ENCODE measurements around the gene CDK2. TPM values are rescaled to one million over a fixed set of nuclear protein-coding genes. Genes with fewer than 3 reads are reported as not detected.

The CDK2 gene
- total RNA-seq = 20.1 and 23.0 TPM in 2 replicates

DNA sequence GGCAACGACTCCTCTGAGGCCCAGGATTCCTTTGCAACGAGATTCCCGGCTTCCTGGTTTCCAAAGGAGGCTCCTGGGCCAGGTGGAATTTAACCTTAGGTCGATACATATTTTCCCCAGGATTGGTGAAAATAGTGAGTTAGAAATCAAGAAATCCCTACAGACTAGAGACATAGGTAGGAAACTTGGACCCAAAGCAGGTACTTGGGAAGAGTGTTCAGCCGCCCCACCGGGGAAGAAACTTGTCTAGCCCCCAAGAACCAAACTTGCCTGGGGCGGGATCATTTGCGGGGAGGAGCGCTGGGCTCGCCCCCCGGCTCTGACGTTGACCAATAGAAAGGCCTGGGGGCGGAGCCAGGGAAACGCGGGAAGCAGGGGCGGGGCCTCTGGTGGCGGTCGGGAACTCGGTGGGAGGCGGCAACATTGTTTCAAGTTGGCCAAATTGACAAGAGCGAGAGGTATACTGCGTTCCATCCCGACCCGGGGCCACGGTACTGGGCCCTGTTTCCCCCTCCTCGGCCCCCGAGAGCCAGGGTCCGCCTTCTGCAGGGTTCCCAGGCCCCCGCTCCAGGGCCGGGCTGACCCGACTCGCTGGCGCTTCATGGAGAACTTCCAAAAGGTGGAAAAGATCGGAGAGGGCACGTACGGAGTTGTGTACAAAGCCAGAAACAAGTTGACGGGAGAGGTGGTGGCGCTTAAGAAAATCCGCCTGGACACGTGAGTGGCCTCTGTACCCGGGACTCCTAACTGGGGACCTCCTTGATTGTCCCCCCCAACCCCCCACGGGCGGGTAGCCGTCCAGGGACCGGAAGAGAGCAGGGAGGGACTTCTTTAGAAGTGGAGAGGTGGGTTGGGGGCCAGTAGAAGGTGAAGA lies at the start of gene CDK2:
Gene CDK2, plus strand, starts transcription at position 423 of the 874 bp plus-strand sequence. Its CDS starts 179 bp downstream, at position 602.

DNA sequence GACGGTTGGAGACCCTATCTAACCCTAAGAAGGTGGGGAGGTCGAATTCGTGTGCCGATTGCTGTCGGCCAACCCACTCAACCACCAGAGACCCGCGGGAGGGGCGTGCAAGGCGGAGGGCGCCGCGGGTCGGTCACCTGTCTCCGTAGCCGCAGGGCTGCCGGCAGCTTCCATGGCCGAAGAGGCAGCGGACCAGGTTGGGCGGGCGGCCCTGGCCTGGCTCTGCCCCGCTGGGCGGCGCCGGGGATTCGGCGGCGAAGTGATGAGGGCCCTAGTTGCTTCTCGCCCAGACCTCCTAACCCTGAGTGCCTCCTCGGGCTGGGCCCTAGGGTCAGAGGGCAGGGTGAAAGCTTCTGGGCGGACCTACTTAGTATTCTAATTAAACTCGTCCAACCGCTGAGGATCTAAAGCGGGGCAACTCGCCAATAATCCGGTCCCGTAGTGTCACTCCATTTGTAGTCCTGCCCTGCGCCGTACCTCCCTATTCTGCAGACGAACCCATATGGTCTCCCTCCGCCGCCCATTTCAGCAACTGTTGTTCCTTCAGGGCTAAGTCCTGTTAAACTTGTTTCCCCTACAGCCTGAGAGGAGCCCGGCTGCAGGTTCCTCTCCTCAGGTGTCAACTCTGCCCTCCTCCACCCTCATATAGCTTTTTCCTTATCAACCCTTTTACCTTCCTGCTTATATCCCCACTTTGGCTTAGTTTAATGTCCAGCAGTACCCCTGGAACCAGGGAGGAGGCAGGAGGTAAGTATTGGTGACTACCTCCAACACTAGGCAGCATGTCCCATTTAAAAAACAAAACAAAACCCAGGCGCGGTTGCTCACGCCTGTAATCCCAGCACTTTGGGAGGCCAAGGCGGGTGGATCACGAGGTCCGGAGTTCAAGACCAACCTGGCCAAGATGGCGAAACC lies 38.8 kb upstream of the CDK2 start, which contains the start of gene PYM1:
Gene PYM1, minus strand, starts transcription at position 307 of the 915 bp plus-strand sequence. Its CDS starts 133 bp downstream, at position 174.

DNA sequence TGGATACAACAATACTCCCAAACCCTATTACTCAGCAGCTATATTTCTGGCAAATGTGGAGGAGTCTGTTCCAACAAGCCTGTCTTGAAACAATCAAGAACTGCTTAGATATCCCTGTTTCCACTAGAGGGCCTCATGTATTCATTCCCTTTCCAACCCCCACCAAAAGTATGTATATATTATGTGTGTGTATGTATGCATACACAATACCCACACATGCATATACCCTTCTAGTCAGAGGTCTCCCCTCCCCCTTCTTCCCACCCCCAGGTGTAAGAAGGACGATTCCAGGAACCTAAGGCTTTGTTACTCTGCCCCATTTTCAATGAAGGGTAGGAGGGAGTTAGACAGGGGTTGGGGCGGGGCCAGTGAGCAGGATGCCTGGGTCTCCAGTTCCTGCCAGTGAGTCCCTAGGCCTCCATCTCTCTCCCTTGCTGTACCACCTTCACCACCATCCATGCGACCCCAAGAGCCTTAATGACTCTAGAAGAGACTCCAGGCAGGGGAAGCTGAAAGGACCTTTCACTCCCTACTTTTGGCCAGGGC lies 35.8 kb upstream of the CDK2 start, which contains the start of gene DGKA:
Gene DGKA, plus strand, starts transcription at position 392 of the 546 bp plus-strand sequence. CDS start 5,342 bp downstream, outside the sequence.

DNA sequence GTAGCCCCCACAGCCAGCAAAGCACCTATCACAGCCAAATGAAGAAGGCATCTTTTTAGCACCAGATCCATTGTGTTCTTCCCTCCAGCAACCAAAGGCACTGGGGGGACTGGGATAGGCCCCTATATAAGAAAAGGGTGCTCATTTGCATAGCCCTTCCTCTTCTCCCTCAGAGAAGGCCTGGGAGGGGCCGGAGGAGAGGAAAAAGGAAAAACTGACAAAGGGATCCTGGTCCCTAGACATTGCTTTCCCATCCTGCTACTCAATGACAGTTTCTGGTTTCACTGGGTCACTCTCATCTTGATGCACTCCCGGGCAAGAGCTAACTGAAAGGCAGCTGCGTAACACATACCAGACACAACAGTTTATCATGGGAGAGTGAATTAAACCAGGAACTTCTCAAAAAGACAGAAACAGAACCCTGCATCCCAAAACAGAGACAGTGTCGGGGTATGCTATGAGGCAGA lies 656 bp upstream of the CDK2 start, which contains the start of gene PMEL:
Gene PMEL, minus strand, starts transcription at position 102 of the 467 bp plus-strand sequence. Its CDS starts 31 bp downstream, at position 71.

DNA sequence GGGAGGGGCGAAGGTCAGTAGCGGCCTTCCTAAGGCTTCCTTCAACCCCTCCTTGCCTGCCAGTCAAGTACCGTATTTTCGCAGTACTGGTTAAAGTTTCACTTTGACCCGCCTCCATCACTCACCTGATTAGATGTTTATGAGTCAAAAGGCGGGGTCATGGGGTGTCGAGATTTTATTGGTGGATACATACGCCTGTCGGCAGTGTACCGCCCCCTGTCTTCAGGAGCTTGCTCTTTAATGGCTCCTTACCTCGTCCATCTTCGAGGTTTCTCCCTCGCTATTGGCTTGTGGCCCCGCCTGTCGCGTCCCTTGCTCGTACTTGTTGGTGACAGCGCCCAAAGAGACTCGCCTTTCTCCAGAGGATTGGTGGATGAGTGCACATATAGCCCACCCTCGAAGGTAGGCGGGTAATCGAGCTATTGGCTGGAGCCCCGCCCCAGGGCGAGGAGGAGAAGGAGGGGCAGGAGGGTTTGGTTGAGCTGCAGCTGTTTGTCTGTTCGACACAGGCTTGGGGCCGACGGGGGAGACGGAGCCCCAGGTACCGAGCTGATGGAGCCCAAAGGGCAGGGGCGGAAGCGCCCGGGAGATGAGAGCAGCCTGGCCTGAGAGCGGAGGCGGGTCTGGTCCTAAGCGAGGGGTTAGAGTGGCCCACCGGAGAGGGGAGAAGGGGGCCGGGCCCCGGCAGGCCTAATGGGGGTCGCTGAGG lies 7.1 kb downstream of the CDK2 start, which contains the start of gene RAB5B:
Gene RAB5B, plus strand, starts transcription at position 480 of the 709 bp plus-strand sequence. CDS start 12,883 bp downstream, outside the sequence.

DNA sequence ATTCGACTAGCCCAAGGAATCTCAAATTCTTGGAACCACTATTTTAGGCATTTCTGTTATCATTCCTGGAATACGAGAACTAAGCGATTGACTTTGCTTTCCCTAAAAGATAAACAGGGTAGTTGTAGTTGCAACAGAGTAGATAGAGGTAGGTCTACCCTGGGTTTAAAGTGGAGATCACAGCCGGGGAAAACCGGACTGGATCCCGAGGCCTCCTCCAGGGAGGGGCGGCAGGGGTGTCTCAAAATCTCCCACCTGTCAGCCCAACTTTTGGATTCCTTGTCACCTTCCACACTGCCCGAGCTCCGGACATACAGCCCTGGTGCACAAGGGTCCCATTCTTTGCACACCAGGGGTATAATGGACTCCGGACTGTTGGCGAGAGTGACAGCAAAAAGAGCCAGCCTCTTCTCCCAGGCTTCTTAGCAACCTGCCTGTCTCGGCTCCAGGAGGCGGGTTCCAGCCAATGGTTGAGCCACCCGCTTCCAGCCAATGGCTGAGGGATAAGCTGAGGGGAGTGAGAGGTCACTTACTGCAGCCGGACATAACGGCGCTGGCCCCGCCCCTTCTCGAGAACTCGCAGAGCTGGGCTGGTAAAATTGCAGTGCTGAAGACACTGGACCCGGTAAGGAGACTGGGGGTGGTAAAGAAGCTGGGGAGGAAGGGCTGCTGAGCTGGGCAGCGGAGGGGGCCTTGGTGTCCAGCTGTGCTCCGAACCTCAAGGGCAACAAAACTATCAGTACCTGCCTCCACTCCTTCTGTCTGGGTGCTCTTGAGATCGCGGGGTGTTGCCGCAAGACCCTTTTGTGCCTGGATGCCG lies 30.3 kb downstream of the CDK2 start, which contains the start of gene SUOX:
Gene SUOX, plus strand, starts transcription at position 562 of the 820 bp plus-strand sequence. CDS start 4,946 bp downstream, outside the sequence.

DNA sequence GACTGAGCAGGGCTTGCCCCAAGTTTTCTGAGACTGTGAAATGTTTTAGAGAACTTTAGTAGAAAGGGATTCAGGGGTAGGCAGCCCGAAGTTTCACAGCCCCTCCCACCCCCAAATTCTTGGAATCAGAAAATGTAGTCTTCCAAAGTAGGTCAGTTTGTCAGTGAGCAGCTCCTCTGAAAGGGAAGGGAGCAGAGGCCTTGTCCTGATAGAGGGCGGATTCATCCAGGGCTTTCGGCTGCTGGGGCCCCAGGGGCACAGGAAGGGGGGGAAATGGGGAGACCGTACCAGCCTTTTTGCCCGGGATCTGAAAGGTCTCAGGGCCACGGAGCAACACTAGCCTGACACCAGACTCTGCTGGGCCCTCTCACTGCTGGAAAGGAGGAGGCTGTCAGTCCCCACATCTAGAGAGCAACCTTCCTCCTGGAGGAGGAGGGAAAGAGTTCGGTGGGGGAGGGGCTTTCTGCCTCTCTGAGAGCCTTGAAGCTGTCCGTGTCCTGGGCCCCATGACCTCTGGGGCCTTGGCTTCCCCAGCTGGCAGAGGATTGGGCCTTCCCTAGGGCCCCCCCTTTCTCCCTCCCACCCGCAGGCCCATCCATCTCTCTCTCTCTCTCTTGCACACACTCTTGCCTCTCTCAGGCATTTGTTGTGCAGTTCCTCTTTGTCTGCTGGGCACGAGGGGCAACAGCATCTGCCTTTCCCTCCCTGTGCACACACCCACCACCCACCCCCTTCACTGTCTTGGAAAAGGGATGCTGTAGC lies 54.0 kb downstream of the CDK2 start, which contains the start of gene IKZF4:
Gene IKZF4, plus strand, starts transcription at position 621 of the 762 bp plus-strand sequence. CDS start 451 bp downstream, outside the sequence.

Other genes with a start within 250 kb of the CDK2 start
- 60.9 and 66.7 TPM in 2 replicates for gene RDH5, start 246.4 kb upstream of the CDK2 start, total RNA-seq
- 2,567 and 3,055 TPM in 2 replicates for gene CD63, start 237.8 kb upstream of the CDK2 start, total RNA-seq
- gene GDF11, start 223.7 kb upstream of the CDK2 start, total RNA-seq = 3.7 and 3.8 TPM in 2 replicates
- 64.0 and 86.7 TPM in 2 replicates for gene SARNP, start 149.1 kb upstream of the CDK2 start, total RNA-seq
- 12.9 TPM in 2 replicates for gene ORMDL2, start 148.8 kb upstream of the CDK2 start, total RNA-seq
- 43.8 and 50.7 TPM in 2 replicates for gene DNAJC14, start 137.2 kb upstream of the CDK2 start, total RNA-seq
- gene MMP19, start 123.9 kb upstream of the CDK2 start, total RNA-seq = 5.2 and 5.3 TPM in 2 replicates
- 27.6 and 33.6 TPM in 2 replicates for gene PYM1, start 38.9 kb upstream of the CDK2 start, total RNA-seq
- gene DGKA, start 35.7 kb upstream of the CDK2 start, total RNA-seq = 48.5 and 66.9 TPM in 2 replicates
- 0.32 and 0.39 TPM in 2 replicates for gene PMEL, start 788 bp upstream of the CDK2 start, total RNA-seq
- 73.7 and 76.3 TPM in 2 replicates for gene RAB5B, start 7.2 kb downstream of the CDK2 start, total RNA-seq
- gene SUOX, start 30.4 kb downstream of the CDK2 start, total RNA-seq = 11.6 and 13.9 TPM in 2 replicates
- gene IKZF4, start 54.2 kb downstream of the CDK2 start, total RNA-seq = 1.8 and 1.9 TPM in 2 replicates
- 336 and 547 TPM in 2 replicates for gene RPS26, start 75.1 kb downstream of the CDK2 start, total RNA-seq
- 0.65 and 0.91 TPM in 2 replicates for gene ERBB3, start 113.3 kb downstream of the CDK2 start, total RNA-seq
- gene PA2G4, start 137.7 kb downstream of the CDK2 start, total RNA-seq = 95.9 and 100 TPM in 2 replicates
- gene RPL41, start 149.8 kb downstream of the CDK2 start, total RNA-seq = 1,970 and 2,516 TPM in 2 replicates
- 5.7 and 7.4 TPM in 2 replicates for gene ZC3H10, start 151.4 kb downstream of the CDK2 start, total RNA-seq
- gene ESYT1, start 161.4 kb downstream of the CDK2 start, total RNA-seq = 212 and 228 TPM in 2 replicates
- 59.9 and 62.3 TPM in 2 replicates for gene MYL6B, start 185.8 kb downstream of the CDK2 start, total RNA-seq
- gene MYL6, start 191.5 kb downstream of the CDK2 start, total RNA-seq = 1,601 and 1,692 TPM in 2 replicates
- 56.1 and 59.6 TPM in 2 replicates for gene SMARCC2, start 222.7 kb downstream of the CDK2 start, total RNA-seq